ENCODE data around the gene CAMK2A.

DNA sequence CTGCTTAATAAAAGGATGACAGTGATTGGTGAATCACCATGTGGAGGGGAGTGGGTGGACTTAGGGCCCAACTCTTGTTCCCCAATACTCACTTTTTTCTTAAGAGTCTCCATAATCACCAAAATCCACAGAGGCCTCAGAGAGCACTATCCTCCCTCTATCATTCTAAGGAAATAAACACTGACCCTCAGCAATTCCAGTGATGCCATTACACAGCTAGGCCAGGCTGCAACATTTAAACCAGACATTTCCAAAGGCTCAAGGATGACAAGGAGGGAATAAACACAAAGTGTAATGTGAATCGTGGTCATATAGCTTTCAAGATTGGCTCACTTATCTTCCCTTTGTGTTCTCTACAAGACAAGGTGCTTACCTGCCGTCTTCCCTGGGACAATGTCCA is 15.5 kb upstream of the CAMK2A start:
- TF ChIP-seq EZH2 (IDR thresholded peaks at IDR 0.05; ENCODE audit: low read depth, unreplicated experiment) (no peak), POLR2AphosphoS5 (IDR thresholded peaks at IDR 0.05; ENCODE audit: low read depth) (no peak), EZH2phosphoT487 (IDR thresholded peaks at IDR 0.05; ENCODE audit: unreplicated experiment) (no peak), STAT1 (IDR thresholded peaks at IDR 0.05; ENCODE audit: unreplicated experiment) (no peak), ZNF331 (CRISPR knock-in tag; IDR thresholded peaks at IDR 0.05; ENCODE audit: low read depth) (no peak), NANOG (IDR thresholded peaks at IDR 0.05; ENCODE audit: borderline replicate concordance) (no peak), CREB1 (CRISPR knock-in tag; IDR thresholded peaks at IDR 0.05; ENCODE audit: low read depth) (no peak), JUNB (IDR thresholded peaks at IDR 0.05; ENCODE audit: unreplicated experiment) (no peak)
- TF ChIP-seq, protein P1, sequence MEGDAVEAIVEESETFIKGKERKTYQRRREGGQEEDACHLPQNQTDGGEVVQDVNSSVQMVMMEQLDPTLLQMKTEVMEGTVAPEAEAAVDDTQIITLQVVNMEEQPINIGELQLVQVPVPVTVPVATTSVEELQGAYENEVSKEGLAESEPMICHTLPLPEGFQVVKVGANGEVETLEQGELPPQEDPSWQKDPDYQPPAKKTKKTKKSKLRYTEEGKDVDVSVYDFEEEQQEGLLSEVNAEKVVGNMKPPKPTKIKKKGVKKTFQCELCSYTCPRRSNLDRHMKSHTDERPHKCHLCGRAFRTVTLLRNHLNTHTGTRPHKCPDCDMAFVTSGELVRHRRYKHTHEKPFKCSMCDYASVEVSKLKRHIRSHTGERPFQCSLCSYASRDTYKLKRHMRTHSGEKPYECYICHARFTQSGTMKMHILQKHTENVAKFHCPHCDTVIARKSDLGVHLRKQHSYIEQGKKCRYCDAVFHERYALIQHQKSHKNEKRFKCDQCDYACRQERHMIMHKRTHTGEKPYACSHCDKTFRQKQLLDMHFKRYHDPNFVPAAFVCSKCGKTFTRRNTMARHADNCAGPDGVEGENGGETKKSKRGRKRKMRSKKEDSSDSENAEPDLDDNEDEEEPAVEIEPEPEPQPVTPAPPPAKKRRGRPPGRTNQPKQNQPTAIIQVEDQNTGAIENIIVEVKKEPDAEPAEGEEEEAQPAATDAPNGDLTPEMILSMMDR (conservative IDR thresholded peaks at IDR 0.05; ENCODE audit: low read depth in 2 of 2) = no peak
- TF ChIP-seq, protein P2, sequence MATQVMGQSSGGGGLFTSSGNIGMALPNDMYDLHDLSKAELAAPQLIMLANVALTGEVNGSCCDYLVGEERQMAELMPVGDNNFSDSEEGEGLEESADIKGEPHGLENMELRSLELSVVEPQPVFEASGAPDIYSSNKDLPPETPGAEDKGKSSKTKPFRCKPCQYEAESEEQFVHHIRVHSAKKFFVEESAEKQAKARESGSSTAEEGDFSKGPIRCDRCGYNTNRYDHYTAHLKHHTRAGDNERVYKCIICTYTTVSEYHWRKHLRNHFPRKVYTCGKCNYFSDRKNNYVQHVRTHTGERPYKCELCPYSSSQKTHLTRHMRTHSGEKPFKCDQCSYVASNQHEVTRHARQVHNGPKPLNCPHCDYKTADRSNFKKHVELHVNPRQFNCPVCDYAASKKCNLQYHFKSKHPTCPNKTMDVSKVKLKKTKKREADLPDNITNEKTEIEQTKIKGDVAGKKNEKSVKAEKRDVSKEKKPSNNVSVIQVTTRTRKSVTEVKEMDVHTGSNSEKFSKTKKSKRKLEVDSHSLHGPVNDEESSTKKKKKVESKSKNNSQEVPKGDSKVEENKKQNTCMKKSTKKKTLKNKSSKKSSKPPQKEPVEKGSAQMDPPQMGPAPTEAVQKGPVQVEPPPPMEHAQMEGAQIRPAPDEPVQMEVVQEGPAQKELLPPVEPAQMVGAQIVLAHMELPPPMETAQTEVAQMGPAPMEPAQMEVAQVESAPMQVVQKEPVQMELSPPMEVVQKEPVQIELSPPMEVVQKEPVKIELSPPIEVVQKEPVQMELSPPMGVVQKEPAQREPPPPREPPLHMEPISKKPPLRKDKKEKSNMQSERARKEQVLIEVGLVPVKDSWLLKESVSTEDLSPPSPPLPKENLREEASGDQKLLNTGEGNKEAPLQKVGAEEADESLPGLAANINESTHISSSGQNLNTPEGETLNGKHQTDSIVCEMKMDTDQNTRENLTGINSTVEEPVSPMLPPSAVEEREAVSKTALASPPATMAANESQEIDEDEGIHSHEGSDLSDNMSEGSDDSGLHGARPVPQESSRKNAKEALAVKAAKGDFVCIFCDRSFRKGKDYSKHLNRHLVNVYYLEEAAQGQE (IDR thresholded peaks at IDR 0.05; ENCODE audit: unreplicated experiment) = no peak
- TF ChIP-seq, protein P3, sequence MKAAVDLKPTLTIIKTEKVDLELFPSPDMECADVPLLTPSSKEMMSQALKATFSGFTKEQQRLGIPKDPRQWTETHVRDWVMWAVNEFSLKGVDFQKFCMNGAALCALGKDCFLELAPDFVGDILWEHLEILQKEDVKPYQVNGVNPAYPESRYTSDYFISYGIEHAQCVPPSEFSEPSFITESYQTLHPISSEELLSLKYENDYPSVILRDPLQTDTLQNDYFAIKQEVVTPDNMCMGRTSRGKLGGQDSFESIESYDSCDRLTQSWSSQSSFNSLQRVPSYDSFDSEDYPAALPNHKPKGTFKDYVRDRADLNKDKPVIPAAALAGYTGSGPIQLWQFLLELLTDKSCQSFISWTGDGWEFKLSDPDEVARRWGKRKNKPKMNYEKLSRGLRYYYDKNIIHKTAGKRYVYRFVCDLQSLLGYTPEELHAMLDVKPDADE (IDR thresholded peaks at IDR 0.05) = no peak
- TF ChIP-seq, protein P4, sequence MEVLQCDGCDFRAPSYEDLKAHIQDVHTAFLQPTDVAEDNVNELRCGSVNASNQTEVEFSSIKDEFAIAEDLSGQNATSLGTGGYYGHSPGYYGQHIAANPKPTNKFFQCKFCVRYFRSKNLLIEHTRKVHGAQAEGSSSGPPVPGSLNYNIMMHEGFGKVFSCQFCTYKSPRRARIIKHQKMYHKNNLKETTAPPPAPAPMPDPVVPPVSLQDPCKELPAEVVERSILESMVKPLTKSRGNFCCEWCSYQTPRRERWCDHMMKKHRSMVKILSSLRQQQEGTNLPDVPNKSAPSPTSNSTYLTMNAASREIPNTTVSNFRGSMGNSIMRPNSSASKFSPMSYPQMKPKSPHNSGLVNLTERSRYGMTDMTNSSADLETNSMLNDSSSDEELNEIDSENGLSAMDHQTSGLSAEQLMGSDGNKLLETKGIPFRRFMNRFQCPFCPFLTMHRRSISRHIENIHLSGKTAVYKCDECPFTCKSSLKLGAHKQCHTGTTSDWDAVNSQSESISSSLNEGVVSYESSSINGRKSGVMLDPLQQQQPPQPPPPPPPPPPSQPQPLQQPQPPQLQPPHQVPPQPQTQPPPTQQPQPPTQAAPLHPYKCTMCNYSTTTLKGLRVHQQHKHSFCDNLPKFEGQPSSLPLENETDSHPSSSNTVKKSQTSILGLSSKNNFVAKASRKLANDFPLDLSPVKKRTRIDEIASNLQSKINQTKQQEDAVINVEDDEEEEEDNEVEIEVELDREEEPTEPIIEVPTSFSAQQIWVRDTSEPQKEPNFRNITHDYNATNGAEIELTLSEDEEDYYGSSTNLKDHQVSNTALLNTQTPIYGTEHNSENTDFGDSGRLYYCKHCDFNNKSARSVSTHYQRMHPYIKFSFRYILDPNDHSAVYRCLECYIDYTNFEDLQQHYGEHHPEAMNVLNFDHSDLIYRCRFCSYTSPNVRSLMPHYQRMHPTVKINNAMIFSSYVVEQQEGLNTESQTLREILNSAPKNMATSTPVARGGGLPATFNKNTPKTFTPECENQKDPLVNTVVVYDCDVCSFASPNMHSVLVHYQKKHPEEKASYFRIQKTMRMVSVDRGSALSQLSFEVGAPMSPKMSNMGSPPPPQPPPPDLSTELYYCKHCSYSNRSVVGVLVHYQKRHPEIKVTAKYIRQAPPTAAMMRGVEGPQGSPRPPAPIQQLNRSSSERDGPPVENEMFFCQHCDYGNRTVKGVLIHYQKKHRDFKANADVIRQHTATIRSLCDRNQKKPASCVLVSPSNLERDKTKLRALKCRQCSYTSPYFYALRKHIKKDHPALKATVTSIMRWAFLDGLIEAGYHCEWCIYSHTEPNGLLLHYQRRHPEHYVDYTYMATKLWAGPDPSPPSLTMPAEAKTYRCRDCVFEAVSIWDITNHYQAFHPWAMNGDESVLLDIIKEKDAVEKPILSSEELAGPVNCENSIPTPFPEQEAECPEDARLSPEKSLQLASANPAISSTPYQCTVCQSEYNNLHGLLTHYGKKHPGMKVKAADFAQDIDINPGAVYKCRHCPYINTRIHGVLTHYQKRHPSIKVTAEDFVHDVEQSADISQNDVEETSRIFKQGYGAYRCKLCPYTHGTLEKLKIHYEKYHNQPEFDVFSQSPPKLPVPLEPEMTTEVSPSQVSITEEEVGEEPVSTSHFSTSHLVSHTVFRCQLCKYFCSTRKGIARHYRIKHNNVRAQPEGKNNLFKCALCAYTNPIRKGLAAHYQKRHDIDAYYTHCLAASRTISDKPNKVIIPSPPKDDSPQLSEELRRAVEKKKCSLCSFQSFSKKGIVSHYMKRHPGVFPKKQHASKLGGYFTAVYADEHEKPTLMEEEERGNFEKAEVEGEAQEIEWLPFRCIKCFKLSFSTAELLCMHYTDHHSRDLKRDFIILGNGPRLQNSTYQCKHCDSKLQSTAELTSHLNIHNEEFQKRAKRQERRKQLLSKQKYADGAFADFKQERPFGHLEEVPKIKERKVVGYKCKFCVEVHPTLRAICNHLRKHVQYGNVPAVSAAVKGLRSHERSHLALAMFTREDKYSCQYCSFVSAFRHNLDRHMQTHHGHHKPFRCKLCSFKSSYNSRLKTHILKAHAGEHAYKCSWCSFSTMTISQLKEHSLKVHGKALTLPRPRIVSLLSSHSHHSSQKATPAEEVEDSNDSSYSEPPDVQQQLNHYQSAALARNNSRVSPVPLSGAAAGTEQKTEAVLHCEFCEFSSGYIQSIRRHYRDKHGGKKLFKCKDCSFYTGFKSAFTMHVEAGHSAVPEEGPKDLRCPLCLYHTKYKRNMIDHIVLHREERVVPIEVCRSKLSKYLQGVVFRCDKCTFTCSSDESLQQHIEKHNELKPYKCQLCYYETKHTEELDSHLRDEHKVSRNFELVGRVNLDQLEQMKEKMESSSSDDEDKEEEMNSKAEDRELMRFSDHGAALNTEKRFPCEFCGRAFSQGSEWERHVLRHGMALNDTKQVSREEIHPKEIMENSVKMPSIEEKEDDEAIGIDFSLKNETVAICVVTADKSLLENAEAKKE (CRISPR knock-in tag; IDR thresholded peaks at IDR 0.05) = no peak
